H1 (cell line): ENCODE measurements around the gene SLC1A3. TPM values are rescaled to one million over a fixed set of nuclear protein-coding genes. Genes with fewer than 3 reads are reported as not detected.

Source experiments
- BACH1 ChIP-seq: IDR thresholded peaks from 2 replicates; pipeline ENCODE4 v1.6.1; 2012; ENCODE audit warnings: low read length, improper control_type of control experiment
- MAX ChIP-seq: IDR thresholded peaks from 2 replicates; pipeline ENCODE4 v1.6.1; 2012; ENCODE audit warnings: inconsistent platforms
- RFX5 ChIP-seq: IDR thresholded peaks from 2 replicates; pipeline ENCODE4 v1.6.1; 2011; ENCODE audit warnings: low read depth, low read length, improper control_type of control experiment, borderline replicate concordance
- polyA plus RNA-seq, 7 experiments: library from polyadenylated mRNA; depleted of rRNA in 3 of 7; stranded (reverse) in 5 of 7; unstranded in 2 of 7; fragments of >200 nt in 5 of 7; fragments of 200-250 nt in 2 of 7; gene quantifications; 1 replicate in 5 of 7; 2 replicates in 1 of 7; 4 replicates in 1 of 7; pipeline versions ENCODE4 v1.2.1 to v1.2.3, GENCODE V29; 2011 to 2013; ENCODE audit warnings: missing spikeins in 2 of 7, mixed read lengths in 2 of 7
- total RNA-seq: library from RNA; stranded (reverse); fragmentation: NEBNext Ultra II Directional; extraction: Animal tissue kit (Norgen Biotek cat#: 25700); gene quantifications from 2 replicates; pipeline ENCODE4 v1.2.1, GENCODE V29; 2021

The SLC1A3 gene
- total and polyA plus RNA-seq, 2 of the 8 experiments (the other 6 are each of a cell fraction or from before 2014, with no cell fraction given): 26.7 to 35.3 TPM

GRCh38 chr5:36694351-36694750 is 87.9 kb downstream of the SLC1A3 start (continued):
- no peak for TF ChIP-seq MAX
- TF ChIP-seq RFX5: no peak
- no peak for TF ChIP-seq BACH1
